NK-92 (cell line): ENCODE measurements around the gene LEFTY2.
"Not testable (repeated sequence)": the region's sequence is repeated elsewhere in the genome, so short reads cannot be mapped to it uniquely, and the experiment has no call there.

ENCODE experiments used
- DNase-seq: peaks from one replicate; lab custom pipeline; 2025; ENCODE audit not compliant: unreplicated experiment; lab: John Stamatoyannopoulos, UW

Gene LEFTY2

DNA sequence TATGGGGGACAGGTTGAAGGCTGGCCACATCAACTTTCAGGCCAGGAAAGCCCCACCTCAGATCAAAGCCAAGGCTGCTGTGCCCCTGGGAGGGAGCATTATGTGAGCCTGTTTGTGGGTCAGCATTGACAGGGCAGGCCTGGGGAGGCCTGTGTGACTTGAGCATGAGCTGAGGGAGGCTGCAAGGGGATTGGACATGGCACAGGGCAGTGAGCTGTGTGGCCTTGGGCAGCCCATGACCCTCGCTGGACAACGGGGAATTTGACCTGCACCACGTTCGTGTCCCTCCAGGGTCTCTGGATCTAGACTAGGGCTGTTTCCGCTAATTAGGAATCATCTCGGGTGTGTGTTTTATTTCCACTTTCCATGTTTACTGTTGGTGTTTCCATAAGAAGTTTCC, 34.6 kb downstream of the LEFTY2 start:
- no peak for DNase-seq

DNA sequence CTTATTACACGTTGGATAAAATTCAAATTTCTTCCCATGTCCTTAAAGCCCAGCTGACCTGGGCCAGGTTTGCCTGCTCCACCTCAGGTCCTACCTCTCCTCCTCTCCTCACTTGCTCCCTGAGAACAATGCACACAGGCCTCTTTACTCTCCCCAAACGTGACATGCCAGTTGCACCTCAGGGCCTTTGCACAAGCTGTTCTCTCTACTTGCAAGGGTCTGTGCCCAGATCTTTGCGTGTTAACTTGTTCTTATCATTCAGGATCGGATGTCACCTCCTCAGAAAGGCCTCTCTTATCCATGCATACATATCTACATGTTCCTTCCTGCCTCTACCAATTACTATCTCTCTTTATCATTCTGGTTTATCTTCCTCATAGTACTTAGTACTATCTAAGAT, 37.4 kb downstream of the LEFTY2 start:
- no peak for DNase-seq

DNA sequence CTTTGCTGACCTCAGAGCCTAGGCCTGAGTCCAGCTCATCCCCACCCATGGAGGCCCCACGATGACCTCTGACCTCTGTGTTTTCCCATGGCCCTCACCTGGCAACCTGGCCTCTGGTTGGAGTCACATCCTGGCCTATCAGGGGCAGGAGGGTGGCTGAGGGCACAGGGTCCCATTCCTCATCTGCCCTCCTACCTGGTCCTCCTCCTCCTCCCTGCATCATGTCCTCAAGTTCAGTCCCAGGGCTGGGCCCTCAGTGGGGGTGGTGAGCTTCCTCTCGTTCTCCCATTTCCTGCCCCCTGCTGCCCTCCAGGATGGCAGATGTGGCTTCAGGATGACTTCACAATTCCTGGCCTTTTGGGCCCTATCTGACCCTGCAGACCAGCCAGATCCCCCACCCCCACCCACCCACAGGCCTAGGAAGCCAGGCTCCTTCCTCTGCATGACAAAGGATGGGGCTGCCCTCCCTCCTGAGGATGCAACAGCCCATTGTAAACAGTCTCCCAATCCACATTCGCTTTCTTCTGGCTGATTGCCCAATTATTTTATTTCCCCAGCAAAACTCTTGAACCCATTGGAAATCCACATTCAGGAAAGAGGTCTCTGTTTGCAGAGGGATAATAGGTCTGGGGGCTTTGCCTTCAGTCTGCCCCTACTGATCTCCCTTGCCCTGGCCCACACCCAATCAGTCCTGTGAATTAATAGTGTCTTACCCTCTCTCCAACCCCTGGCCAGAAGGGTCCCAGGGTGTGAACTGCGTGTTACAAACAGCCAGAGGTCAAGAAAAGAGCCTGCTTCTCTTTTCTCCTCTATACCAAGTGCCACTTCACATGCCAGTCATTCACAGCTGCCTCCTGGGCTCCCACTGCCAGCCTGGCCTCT, 41.7 kb downstream of the LEFTY2 start:
- DNase-seq = no peak

DNA sequence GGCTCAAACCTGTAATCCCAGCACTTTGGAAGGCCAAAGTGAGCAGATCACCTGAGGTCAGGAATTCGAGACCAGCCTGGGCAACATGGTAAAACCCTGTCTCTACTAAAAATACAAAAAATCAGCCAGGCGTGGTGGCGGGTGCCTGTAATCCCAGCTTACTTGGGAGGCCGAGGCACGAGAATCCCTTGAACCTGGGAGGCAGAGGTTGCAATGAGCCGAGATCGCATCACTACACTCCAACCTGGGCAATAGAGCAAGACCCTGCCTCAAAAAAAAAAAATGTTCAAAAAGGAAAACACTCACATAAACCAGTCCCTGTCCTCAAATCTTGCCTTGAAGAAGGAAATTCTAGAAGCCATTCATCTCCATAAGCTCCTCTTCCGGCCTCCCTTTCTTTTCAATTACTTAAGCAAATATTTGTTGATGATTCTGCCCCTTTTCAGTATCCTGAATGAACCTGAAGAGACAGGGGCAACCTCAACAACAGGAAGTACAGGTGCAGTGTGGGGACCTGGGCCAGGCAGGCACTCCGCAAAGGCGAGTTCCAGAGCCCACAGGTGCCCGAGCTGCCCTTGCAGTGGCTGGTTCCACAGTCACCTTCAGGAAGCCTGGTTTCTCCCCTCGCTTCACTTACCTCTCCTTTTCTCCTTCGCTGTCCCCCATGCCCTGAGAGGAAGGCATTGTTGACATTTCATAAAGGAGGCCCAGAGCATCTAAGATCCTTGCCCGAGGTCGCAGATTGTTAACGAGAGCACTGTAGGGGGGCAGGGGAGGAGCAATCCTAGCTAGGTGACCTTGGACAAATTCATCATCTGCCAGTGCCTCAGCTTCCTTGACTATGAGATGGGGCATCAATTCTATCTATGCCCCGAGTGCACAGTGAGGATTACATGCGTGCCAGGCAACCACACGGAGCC, 43.2 kb downstream of the LEFTY2 start:
- DNase-seq = no peak

DNA sequence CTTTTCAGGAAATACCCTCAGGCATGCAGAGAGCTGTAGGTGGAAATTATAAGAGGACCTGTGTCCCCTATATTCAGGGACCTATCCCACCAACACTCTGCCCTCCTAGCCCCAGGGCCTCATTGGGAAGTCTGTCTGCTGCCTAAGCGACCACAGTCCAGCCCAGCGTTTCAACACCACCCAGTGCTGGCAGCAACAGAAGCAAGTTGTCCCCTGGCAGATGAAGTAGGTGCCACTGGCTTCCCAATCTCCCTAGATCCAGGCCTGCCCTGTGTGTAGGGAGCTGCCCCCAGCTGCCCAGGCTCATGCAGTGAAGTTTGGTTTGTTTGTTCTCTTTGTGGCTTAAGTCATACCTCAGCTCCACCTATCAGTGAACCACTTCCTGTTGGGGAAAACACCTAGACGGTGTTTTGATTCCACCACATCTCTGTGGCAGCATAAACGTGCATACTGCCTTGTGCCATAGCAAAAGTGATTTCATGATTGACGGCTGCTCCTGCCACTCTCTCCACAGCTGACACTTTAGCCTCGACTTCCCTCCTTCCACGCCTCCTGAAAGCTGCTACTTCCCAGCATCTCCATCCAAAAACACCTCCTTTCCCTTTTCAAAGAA, 44.0 kb downstream of the LEFTY2 start:
- DNase-seq = no peak

DNA sequence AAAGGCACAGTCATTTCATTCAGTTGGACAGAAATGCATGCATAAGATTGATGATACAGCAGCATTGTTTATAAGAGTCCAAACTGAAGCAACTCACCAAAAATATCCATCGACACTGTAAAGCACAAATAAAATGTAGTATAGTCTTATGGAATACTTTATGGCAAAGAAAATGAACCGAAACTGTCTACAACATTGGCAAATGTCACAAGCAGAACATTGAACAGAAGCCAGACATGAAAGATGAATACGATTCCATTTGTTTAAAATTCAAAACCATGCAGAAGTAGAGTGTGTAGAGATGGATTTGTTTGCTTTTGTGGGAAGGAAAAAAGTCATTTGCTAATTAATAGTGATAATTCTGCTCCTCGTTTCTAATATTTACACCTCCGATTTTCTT, 44.5 kb downstream of the LEFTY2 start:
- DNase-seq = no peak

DNA sequence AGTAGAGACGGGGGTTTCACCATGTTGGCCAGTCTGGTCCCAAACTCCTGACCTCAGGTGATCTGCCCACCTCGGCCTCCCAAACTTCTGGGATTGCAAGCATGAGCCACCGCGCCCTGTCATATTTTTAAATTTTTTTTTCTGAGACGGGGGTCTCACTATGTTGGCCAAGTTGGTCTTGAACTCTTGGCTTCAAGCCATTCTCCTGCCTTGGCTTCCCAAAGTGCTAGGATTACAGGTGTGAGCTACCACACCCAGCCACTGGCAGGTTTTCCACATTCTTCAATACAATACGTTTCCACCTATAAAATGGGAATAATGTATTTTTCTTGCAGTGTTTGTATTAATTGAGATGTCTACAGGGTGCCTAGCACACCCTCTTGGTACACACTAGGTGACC, 48.7 kb downstream of the LEFTY2 start:
- no peak for DNase-seq

DNA sequence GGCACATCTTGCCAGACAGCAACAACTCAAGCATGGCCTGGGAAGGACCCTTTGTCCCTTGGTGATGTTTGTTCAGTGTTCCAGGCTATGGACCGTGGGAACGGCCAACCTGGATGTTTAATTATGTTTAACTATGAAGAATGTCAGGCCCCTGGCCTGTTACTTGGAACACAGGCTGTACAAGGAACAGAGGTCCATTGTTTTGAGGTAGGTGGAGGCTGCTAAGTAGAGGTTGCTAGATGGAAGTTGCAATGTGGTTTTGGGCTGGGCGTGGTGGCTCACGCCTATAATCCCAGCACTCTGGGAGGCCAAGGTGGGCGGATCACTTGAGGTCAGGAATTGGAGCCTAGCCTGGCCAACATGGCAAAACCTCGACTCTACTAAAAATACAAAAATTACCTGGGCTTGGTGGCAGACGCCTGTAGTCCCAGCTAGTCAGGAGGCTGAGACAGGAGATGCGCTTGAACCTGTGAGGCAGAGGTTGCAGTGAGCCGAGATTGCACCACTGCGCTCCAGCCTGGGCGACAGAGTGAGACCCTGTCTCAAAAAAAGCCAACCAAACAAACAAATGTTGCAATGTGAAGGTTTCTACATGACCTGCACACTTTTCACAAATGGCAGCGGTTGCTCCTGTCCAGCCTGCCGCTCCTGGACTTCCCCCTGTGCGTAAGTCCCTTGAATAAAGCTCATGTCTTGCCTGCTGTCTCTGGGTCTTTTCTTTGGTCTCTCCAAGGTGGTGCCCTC, 49.6 kb downstream of the LEFTY2 start:
- no peak for DNase-seq

DNA sequence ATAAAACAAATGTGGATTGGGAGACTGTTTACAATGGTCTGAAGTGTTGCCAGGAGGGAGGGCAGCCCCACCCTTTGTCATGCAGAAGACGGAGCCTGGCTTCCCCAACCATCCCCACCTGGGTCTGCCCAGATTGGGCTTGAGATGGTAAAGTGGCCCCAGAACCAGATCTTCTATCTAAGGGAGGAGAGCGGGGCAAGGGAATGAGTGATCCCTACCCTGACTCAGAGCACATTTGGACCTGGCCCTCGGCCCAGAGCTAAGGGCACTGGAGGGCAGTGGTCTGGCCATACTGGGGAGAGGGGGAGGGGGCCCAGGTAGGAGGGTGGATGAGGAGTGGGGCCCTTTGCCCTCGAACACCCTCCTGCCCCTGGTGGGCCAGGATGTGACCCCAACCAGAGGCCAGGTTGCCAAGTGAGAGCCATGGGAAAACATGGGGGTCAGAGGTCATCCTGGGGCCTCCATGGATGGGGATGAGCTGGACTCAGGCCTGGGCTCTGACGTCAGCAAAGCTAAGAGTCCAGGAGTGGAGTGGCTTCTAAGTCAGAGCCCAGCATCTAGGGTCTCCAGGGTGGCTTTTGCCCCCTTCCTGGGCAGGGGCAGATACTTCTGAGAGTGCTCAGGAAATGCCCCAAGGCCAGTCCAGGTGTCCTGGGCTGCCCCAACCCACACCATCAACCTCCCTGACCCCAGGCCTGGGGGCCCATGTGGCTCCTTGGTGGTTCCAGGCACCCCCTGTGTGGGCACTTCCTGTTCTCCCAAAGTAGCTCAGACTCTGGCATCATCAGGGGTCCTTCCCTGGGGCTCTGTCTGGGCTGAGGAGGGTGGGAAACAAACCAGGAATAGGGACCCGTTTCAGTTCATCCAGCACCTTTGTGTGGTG, 50.4 kb downstream of the LEFTY2 start:
- DNase-seq = no peak

DNA sequence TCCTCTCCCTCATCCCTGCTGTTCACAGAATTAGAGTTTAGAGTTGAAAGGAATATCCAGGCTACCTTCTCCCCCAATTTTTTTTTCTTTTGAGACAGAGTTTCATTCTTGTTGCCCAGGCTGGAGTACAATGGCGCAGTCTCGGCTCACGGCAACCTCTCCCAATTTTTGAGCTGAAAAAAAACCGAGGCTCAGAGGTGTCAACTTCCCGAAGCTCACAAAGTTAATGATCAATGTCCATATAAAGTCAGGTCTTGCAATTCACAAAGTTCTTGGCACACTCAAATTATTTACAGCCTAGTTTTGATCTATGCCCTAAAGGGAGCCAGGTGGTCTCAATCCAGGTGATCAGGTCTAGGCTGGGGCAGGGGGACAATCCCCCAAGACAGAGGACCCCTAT, 51.3 kb downstream of the LEFTY2 start:
- DNase-seq = no peak

DNA sequence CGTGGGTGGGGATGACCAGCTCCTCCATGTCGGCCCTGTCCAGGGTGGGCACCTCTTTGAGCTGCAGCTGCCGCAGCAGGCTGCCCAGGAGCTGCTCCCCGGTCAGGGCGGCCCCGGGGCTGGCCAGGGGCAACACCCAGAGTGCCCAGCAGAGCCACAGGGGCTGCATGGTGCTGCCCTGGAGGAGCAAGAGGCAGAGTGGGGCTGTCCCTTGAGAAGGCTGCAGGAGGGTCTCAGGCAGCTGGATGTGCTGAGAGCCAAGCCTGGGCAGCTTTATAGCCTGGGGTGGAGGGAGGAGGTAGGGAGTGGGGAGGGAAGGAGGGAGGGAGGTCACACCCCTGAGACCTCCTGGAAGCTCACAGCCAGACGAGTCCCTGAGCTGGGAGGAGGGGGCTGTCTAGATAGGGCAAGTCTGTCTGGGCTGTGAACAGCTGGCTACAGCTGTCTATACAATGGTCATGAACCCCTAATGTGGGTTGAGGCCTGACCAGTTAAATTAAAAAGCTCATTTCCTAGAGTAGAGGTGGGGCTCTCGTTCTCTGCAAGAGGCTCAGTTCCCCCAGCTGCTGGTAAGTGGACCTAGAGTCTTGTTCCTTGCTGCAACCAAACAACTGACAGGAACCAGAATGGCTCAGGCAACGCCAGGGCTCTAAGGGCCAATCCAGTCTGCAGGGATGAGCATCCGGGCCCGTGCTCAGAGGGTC, 52.0 kb downstream of the LEFTY2 start, which contains the start of gene LEFTY1:
Gene LEFTY1, minus strand, starts transcription at position 249 of the 704 bp plus-strand sequence. Its CDS starts 80 bp downstream, at position 169.
- DNase-seq = no peak

DNA sequence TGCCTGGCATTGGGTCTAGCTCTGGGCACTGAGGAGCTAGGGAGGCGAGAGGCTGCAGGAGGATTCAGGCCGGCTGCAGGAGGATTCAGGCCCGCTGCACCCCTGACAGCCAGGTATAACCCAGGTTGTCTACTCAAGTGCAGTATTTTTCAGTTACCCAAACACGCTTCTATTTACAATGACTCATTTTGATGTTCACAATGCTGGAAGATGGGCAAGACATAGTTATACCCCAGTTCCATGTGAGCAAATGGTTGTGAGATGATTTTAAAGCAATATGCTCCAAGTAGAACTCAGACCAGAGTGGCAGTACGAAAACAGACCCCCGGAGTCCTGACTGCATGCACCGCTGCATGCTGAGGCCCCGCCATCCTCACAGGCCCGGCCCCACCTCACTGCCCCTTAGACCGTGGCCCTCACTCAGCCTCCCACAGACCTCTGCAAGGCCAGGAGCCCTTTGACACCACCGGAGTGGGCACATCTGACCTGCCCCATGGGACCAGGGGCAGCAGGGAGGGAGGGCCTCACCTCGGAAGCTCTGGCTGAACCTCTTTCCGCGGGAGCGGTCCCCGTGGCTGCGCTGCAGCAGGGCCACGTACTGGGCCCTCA, 52.6 kb downstream of the LEFTY2 start:
- no peak for DNase-seq

DNA sequence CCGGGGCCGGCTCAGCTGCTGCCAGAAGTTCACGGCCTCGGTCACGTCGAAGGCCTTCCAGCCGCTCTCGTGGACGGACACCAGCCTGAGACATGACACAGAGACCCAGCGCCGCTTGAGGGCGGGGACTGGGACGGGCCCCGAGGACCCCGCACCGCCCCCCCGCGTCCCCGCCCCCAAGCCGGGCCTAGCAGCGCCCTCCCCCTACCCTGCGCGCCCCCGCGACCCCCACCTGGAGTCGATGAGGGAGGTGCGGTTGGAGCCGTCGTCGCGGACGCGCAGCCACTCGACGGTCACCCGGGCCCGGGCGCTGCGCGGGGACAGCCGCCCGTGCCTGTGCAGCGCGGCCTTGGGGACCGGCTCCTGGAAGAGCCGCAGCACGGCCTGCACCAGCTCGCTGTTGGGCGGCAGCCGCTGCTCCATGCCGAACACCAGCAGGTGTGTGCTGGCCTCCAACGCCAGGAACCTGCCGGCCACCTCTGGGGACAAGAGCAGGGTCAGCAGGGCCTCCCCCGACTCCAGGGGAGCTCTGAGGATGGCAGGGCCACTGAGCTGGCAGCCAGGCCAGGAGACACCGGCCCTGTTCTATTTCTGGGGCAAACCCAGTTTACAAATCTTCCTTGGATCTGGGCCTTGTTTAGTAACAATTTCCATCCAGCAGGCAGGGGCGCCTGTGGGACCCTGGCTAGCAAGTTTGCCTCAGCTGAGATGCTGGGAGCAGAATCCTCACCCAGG, 53.3 kb downstream of the LEFTY2 start:
- not testable (repeated sequence) for DNase-seq

DNA sequence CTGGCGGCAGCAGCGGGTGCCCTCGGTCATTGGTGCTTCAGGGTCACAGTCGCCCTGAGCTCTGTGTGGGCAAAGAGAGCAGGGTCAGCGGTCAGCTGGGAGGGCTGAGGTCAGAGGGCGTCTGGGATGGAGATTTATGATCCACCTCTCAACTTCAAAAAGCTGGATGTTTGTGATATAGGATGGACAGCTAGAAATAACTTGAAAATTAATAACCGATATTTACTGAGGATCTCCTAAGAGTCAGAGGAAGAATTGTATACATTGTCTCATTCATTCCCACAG, 54.0 kb downstream of the LEFTY2 start:
- no peak for DNase-seq
